GM23338 (cell line): ENCODE results near the gene ATP9A. TPM values are rescaled to one million over a fixed set of nuclear protein-coding genes. Genes with fewer than 3 reads are reported as not detected.
"Not testable (repeated sequence)": the region's sequence is repeated elsewhere in the genome, so short reads cannot be mapped to it uniquely, and the experiment has no call there.

Source experiments
- ATAC-seq: fragments of 200-7000 bp; cut with Tn5 transposase; 3 replicates; pipeline ENCODE4 v1.9.1; 2020
- DNase-seq: peaks from one replicate; pipeline ENCODE4 v3.0.0-alpha.2; 2015; ENCODE audit warnings: low spot score
- H2AFZ ChIP-seq: fragments of 200-600 bp; sonication (generic); 2 replicates; pipeline ENCODE4 v1.8.0; 2016; ENCODE audit warnings: antibody characterized with exemption, mild to moderate bottlenecking, moderate library complexity
- H3F3A ChIP-seq: fragments of 200-600 bp; sonication (generic); replicated peaks from 2 replicates; pipeline ENCODE4 v1.8.0; 2017; ENCODE audit warnings: antibody characterized with exemption, mixed run types, low read depth
- H3K27ac ChIP-seq: fragments of 200-600 bp; sonication (generic); 2 replicates; pipeline ENCODE4 v1.6.1; 2016; ENCODE audit warnings: low read depth
- H3K27me3 ChIP-seq: fragments of 200-600 bp; sonication (generic); 2 replicates; pipeline ENCODE4 v1.8.0; 2016; ENCODE audit warnings: mild to moderate bottlenecking, mixed run types, moderate library complexity; ENCODE audit not compliant: insufficient read depth
- H3K36me3 ChIP-seq: fragments of 200-600 bp; sonication (generic); 2 replicates; pipeline ENCODE4 v1.8.0; 2016; ENCODE audit warnings: mild to moderate bottlenecking; ENCODE audit not compliant: insufficient read depth
- H3K4me1 ChIP-seq: fragments of 200-600 bp; sonication (generic); 2 replicates; pipeline ENCODE4 v1.8.0; 2016; ENCODE audit warnings: mild to moderate bottlenecking, moderate library complexity; ENCODE audit not compliant: insufficient read depth
- H3K4me2 ChIP-seq: fragments of 200-600 bp; sonication (generic); 2 replicates; pipeline ENCODE4 v1.7.1; 2017; ENCODE audit warnings: mixed run types
- H3K4me3 ChIP-seq: fragments of 200-600 bp; sonication (generic); 2 replicates; pipeline ENCODE4 v1.6.1; 2016; ENCODE audit warnings: mixed run types
- H3K79me2 ChIP-seq: fragments of 200-600 bp; sonication (generic); replicated peaks from 2 replicates; pipeline ENCODE4 v1.8.0; 2017; ENCODE audit warnings: mild to moderate bottlenecking; ENCODE audit not compliant: insufficient read depth
- H3K9me2 ChIP-seq: fragments of 200-600 bp; sonication (generic); 2 replicates; pipeline ENCODE4 v1.8.0; 2017; ENCODE audit not compliant: insufficient read depth
- H4K20me1 ChIP-seq: fragments of 200-600 bp; sonication (generic); replicated peaks from 2 replicates; pipeline ENCODE4 v1.8.0; 2017; ENCODE audit warnings: mild to moderate bottlenecking; ENCODE audit not compliant: insufficient read depth
- H3K27ac Mint-ChIP-seq: 2 replicates; pipeline ENCODE4 v1.8.0; 2020; ENCODE audit warnings: inconsistent platforms, mild to moderate bottlenecking, moderate library complexity, mixed read lengths
- H3K27me3 Mint-ChIP-seq: 3 replicates; pipeline ENCODE4 v1.8.0; 2022; ENCODE audit warnings: low read depth, mild to moderate bottlenecking, moderate library complexity, mixed read lengths, inconsistent platforms; ENCODE audit not compliant: insufficient read depth, poor library complexity
- H3K36me3 Mint-ChIP-seq: 3 replicates; pipeline ENCODE4 v1.8.0; 2021; ENCODE audit warnings: low read depth, mild to moderate bottlenecking, inconsistent platforms, moderate library complexity, mixed read lengths
- H3K4me1 Mint-ChIP-seq: 3 replicates; pipeline ENCODE4 v1.8.0; 2020; ENCODE audit warnings: mild to moderate bottlenecking, inconsistent platforms, mixed read lengths
- H3K4me3 Mint-ChIP-seq: 3 replicates; pipeline ENCODE4 v1.8.0; 2021; ENCODE audit warnings: moderate library complexity, mild to moderate bottlenecking, inconsistent platforms, mixed read lengths
- H3K9me3 Mint-ChIP-seq: 3 replicates; pipeline ENCODE4 v1.8.0; 2020; ENCODE audit warnings: moderate library complexity, mild to moderate bottlenecking, inconsistent platforms, mixed read lengths
- EZH2phosphoT487 ChIP-seq: fragments of 200-600 bp; sonication (generic); IDR thresholded peaks from one replicate; pipeline ENCODE4 v1.8.1; 2018; ENCODE audit warnings: antibody characterized with exemption; ENCODE audit not compliant: unreplicated experiment
- JUNB ChIP-seq: IDR thresholded peaks from one replicate; pipeline ENCODE4 v1.6.1; 2016; ENCODE audit warnings: antibody characterized with exemption; ENCODE audit not compliant: unreplicated experiment
- NANOG ChIP-seq: IDR thresholded peaks from 2 replicates; pipeline ENCODE4 v1.6.1; 2016; ENCODE audit warnings: antibody characterized with exemption, borderline replicate concordance
- STAT1 ChIP-seq: IDR thresholded peaks from one replicate; pipeline ENCODE4 v1.6.1; 2016; ENCODE audit warnings: antibody characterized with exemption; ENCODE audit not compliant: unreplicated experiment
- ZNF114 ChIP-seq: fragments of 250-450 bp; sonication (Bioruptor Pico); IDR thresholded peaks from 2 replicates; pipeline ENCODE4 v1.5.0; 2020; ENCODE audit warnings: mild to moderate bottlenecking, moderate library complexity
- polyA plus RNA-seq: library from polyadenylated mRNA; unstranded; fragments of >200 nt; fragmentation: Nextera tagmentation; extraction: Ambion mirVana; gene quantifications from 2 replicates; pipeline ENCODE4 v1.2.1, GENCODE V29; 2016
- total RNA-seq: library from RNA; depleted of rRNA; stranded (reverse); fragments of >200 nt; shearing (Covaris generic); gene quantifications from 2 replicates; pipeline ENCODE4 v1.2.3, GENCODE V29; 2014
- TF ChIP-seq, protein P1 (sequence below): IDR thresholded peaks from one replicate; pipeline ENCODE4 v1.6.1; 2018; ENCODE audit warnings: antibody characterized with exemption; ENCODE audit not compliant: unreplicated experiment
- TF ChIP-seq, protein P2 (sequence below), 2 experiments: fragments of 200-600 bp in 1 of 2; sonication (generic) in 1 of 2; conservative IDR thresholded peaks; 2 replicates each; pipeline versions ENCODE4 v1.5.1 to v1.6.1; 2016 to 2017; ENCODE audit warnings: antibody characterized with exemption in 2 of 2, low read depth in 2 of 2, mild to moderate bottlenecking in 2 of 2, moderate library complexity in 1 of 2

Gene ATP9A
- total and polyA plus RNA-seq, 2 experiments from 2014 or later, result 0.94 to 5.9 TPM

GRCh38 chr20:51816856-51817255 lies 48.7 kb upstream of the ATP9A start:
- peaks cover 11% of the 10 kb centered on the region for H3K4me1 ChIP-seq
- H3K4me1 Mint-ChIP-seq, H3K9me2 ChIP-seq, H3K79me2 ChIP-seq, H2AFZ ChIP-seq, H3K36me3 ChIP-seq, H3K27me3 ChIP-seq, H3K27ac Mint-ChIP-seq, H3K4me3 ChIP-seq, H4K20me1 ChIP-seq, H3K4me3 Mint-ChIP-seq, H3F3A ChIP-seq, H3K27me3 Mint-ChIP-seq, ATAC-seq, H3K36me3 Mint-ChIP-seq, H3K9me3 Mint-ChIP-seq, H3K4me2 ChIP-seq, DNase-seq, H3K27ac ChIP-seq: not testable (repeated sequence)

- Histone ChIP-seq H3K36me3 (no peaks in the 10 kb centered on the region), H3K4me1 (peaks cover 24% of the 10 kb centered on the region), H3K27ac (no peak overlapping the region), H3K9me2 (0 out of 2 replicates have a peak, but pooled peaks cover 4% of the 10 kb centered on the region), H4K20me1 (no peaks in the 10 kb centered on the region), H3F3A (no peaks in the 10 kb centered on the region), H3K4me2 (no peak overlapping the region), H3K4me3 (no peak overlapping the region), H2AFZ (no peak overlapping the region), H3K27me3 (no peaks in the 10 kb centered on the region), H3K79me2 (no peaks in the 10 kb centered on the region)
- no peak for DNase-seq
- Mint-ChIP-seq H3K27ac (no peak overlapping the region), H3K36me3 (no peaks in the 10 kb centered on the region), H3K27me3 (peaks cover 9% of the 10 kb centered on the region), H3K4me1 (peaks cover 23% of the 10 kb centered on the region), H3K4me3 (no peak overlapping the region), H3K9me3 (no peaks in the 10 kb centered on the region)
- TF ChIP-seq JUNB (no peak), EZH2phosphoT487 (no peak), NANOG (no peak)
- TF ChIP-seq, protein P1, sequence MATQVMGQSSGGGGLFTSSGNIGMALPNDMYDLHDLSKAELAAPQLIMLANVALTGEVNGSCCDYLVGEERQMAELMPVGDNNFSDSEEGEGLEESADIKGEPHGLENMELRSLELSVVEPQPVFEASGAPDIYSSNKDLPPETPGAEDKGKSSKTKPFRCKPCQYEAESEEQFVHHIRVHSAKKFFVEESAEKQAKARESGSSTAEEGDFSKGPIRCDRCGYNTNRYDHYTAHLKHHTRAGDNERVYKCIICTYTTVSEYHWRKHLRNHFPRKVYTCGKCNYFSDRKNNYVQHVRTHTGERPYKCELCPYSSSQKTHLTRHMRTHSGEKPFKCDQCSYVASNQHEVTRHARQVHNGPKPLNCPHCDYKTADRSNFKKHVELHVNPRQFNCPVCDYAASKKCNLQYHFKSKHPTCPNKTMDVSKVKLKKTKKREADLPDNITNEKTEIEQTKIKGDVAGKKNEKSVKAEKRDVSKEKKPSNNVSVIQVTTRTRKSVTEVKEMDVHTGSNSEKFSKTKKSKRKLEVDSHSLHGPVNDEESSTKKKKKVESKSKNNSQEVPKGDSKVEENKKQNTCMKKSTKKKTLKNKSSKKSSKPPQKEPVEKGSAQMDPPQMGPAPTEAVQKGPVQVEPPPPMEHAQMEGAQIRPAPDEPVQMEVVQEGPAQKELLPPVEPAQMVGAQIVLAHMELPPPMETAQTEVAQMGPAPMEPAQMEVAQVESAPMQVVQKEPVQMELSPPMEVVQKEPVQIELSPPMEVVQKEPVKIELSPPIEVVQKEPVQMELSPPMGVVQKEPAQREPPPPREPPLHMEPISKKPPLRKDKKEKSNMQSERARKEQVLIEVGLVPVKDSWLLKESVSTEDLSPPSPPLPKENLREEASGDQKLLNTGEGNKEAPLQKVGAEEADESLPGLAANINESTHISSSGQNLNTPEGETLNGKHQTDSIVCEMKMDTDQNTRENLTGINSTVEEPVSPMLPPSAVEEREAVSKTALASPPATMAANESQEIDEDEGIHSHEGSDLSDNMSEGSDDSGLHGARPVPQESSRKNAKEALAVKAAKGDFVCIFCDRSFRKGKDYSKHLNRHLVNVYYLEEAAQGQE, result no peak
- no peak for ATAC-seq
Measured at GRCh38 chr20:51815383-51816076, 47.3 kb upstream of the ATP9A start.

DNA sequence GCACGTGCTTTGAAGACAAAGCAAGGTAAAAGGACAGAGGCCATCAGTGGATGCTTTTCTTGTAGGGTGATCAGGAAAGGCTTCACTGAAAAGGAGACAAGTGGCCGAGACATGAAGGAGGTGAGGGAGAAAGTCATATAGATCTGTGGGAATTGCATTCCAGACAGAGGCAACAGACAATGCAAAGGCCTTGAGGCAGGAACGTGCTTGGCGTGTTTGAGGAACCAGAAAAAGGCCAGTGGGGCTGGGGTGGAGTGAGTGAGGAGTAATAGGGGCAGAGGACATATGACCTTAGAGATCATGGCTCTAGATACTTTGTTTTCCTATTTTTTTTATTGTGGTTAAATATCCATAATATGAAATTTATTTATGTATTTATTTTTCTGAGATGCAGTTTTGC lies 44.7 kb upstream of the ATP9A start:
- no peaks in the 10 kb centered on the region for H3K9me3 Mint-ChIP-seq
- H3K27ac Mint-ChIP-seq, result no peak overlapping the region
- Histone ChIP-seq H4K20me1 (no peaks in the 10 kb centered on the region), H3K4me3 (no peak overlapping the region), H2AFZ (no peak overlapping the region), H3K79me2 (no peaks in the 10 kb centered on the region), H3K4me2 (no peak overlapping the region), H3K9me2 (0 out of 2 replicates have a peak, but pooled peaks cover 4% of the 10 kb centered on the region), H3K36me3 (no peaks in the 10 kb centered on the region), H3K27ac (no peak overlapping the region), H3F3A (no peaks in the 10 kb centered on the region), H3K27me3 (no peaks in the 10 kb centered on the region), H3K4me1 (peaks cover 25% of the 10 kb centered on the region)
- peaks cover 27% of the 10 kb centered on the region for H3K4me1 Mint-ChIP-seq
- ATAC-seq (no peak), DNase-seq (no peak)
- TF ChIP-seq STAT1 (no peak), NANOG (no peak), EZH2phosphoT487 (no peak), ZNF114 (CRISPR knock-in tag) (no peak)
- TF ChIP-seq, protein P2, sequence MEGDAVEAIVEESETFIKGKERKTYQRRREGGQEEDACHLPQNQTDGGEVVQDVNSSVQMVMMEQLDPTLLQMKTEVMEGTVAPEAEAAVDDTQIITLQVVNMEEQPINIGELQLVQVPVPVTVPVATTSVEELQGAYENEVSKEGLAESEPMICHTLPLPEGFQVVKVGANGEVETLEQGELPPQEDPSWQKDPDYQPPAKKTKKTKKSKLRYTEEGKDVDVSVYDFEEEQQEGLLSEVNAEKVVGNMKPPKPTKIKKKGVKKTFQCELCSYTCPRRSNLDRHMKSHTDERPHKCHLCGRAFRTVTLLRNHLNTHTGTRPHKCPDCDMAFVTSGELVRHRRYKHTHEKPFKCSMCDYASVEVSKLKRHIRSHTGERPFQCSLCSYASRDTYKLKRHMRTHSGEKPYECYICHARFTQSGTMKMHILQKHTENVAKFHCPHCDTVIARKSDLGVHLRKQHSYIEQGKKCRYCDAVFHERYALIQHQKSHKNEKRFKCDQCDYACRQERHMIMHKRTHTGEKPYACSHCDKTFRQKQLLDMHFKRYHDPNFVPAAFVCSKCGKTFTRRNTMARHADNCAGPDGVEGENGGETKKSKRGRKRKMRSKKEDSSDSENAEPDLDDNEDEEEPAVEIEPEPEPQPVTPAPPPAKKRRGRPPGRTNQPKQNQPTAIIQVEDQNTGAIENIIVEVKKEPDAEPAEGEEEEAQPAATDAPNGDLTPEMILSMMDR (conservative IDR thresholded peaks at IDR 0.05; ENCODE audit: low read depth in 2 of 2), result no peak
- TF ChIP-seq, protein P1, result no peak
- H3K27me3 Mint-ChIP-seq, result no peaks in the 10 kb centered on the region
- no peak overlapping the region for H3K4me3 Mint-ChIP-seq
- no peaks in the 10 kb centered on the region for H3K36me3 Mint-ChIP-seq
